GM18861 (cell line): Measurements from ENCODE around the gene STK25.

Experiments used
- ATAC-seq: cut with Tn5 transposase; IDR thresholded peaks from one replicate; pipeline ENCODE4 v1.9.1; 2021; ENCODE audit not compliant: unreplicated experiment

Gene STK25

GRCh38 chr2:241508240-241509154 is at the start of gene STK25:
Gene STK25 (minus strand): TSS chr2:241508584. CDS start chr2:241508035, 549 bp downstream.
- ATAC-seq, result peak; percentile 79

- ATAC-seq, result no peak
Measured at GRCh38 chr2:241556746-241557145, 48.4 kb upstream of the STK25 start.

- ATAC-seq, result no peak
Measured at GRCh38 chr2:241555711-241556110, 47.3 kb upstream of the STK25 start.

GRCh38 chr2:241554610-241555322 is 46.4 kb upstream of the STK25 start:
- ATAC-seq, result no peak

- ATAC-seq, result no peak
Measured at GRCh38 chr2:241553981-241554380, 45.6 kb upstream of the STK25 start.

GRCh38 chr2:241553512-241553830 is 45.1 kb upstream of the STK25 start:
- no peak for ATAC-seq

- ATAC-seq, result no peak
Measured at GRCh38 chr2:241551998-241552737, 43.8 kb upstream of the STK25 start.

GRCh38 chr2:241551599-241551997 is 43.2 kb upstream of the STK25 start:
- no peak for ATAC-seq

- no peak for ATAC-seq
Measured at GRCh38 chr2:241550616-241551580, 42.5 kb upstream of the STK25 start.

GRCh38 chr2:241548451-241548835 is 40.1 kb upstream of the STK25 start:
- no peak for ATAC-seq

- ATAC-seq, result no peak
Measured at GRCh38 chr2:241547781-241548450, 39.5 kb upstream of the STK25 start.

- no peak for ATAC-seq
Measured at GRCh38 chr2:241546771-241547498, 38.6 kb upstream of the STK25 start.

GRCh38 chr2:241545523-241546473 is 37.4 kb upstream of the STK25 start:
- no peak for ATAC-seq

GRCh38 chr2:241545106-241545505 is 36.7 kb upstream of the STK25 start:
- ATAC-seq, result no peak

- ATAC-seq, result no peak
Measured at GRCh38 chr2:241542278-241542605, 33.9 kb upstream of the STK25 start.

GRCh38 chr2:241541564-241542277 is 33.3 kb upstream of the STK25 start:
- ATAC-seq, result no peak

GRCh38 chr2:241540771-241541561 is 32.6 kb upstream of the STK25 start:
- ATAC-seq, result no peak
